Transverse colon (tissue), 4 donors: ENCODE results near the gene TMBIM6.

ENCODE experiments used
- EP300 ChIP-seq: sonication (generic); formaldehyde crosslinking; IDR thresholded peaks from one replicate; pipeline ENCODE4 v1.6.1; 2017; ENCODE audit warnings: antibody characterized with exemption, low read depth
- POLR2A ChIP-seq: fragments of 450-650 bp; IDR thresholded peaks from one replicate; pipeline ENCODE4 v1.6.1; 2016; ENCODE audit warnings: antibody characterized with exemption, mild to moderate bottlenecking, moderate library complexity
- POLR2AphosphoS5 ChIP-seq, 3 donors: sonication (generic); formaldehyde crosslinking; IDR thresholded peaks; one replicate each; pipeline ENCODE4 v1.6.1; 2016; ENCODE audit warnings: antibody characterized with exemption in 3 of 3
- TF ChIP-seq, protein P1 (sequence below), 5 experiments: fragments of 200-600 bp in 3 of 5; fragments of 450-650 bp in 2 of 5; sonication (generic) in 3 of 5; IDR thresholded peaks; 1 replicate in 2 of 5; 2 replicates in 3 of 5; pipeline ENCODE4 v1.5.1; 2016 to 2017; ENCODE audit warnings: antibody characterized with exemption in 5 of 5, inconsistent platforms in 3 of 5, mild to moderate bottlenecking in 2 of 5, moderate library complexity in 1 of 5

DNA sequence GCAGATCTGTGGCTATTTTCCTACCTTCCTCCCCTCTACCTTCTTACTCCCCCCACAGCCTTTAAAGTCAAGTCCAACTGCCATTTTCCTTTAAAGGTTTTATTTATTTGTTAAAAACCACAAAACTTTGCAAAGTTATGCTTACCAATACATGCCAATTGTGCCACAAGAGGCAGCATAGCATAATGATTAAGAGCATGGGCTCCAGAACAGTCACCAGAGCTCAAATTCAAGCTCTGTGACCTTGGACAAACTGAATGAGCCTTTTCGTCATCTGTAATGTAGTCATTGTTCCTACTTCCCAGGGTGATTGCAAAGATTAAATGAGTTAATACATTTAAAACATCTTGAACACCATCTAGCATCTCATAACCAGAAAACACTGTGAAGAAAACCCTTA lies 21.1 kb upstream of the TMBIM6 start:
- TF ChIP-seq EP300 (no peak), POLR2A (no peak), POLR2AphosphoS5 (IDR thresholded peaks at IDR 0.05) (no peak)
- TF ChIP-seq, protein P1, sequence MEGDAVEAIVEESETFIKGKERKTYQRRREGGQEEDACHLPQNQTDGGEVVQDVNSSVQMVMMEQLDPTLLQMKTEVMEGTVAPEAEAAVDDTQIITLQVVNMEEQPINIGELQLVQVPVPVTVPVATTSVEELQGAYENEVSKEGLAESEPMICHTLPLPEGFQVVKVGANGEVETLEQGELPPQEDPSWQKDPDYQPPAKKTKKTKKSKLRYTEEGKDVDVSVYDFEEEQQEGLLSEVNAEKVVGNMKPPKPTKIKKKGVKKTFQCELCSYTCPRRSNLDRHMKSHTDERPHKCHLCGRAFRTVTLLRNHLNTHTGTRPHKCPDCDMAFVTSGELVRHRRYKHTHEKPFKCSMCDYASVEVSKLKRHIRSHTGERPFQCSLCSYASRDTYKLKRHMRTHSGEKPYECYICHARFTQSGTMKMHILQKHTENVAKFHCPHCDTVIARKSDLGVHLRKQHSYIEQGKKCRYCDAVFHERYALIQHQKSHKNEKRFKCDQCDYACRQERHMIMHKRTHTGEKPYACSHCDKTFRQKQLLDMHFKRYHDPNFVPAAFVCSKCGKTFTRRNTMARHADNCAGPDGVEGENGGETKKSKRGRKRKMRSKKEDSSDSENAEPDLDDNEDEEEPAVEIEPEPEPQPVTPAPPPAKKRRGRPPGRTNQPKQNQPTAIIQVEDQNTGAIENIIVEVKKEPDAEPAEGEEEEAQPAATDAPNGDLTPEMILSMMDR (IDR thresholded peaks at IDR 0.05), result no peak
